Measurements from ENCODE around the gene SLAMF7. TPM values are rescaled to one million over a fixed set of nuclear protein-coding genes. Genes with fewer than 3 reads are reported as not detected.
"Not testable (repeated sequence)": the region's sequence is repeated elsewhere in the genome, so short reads cannot be mapped to it uniquely, and the experiment has no call there.

The SLAMF7 gene
- total RNA-seq, 2 experiments from 2014 or later: 13.7 to 15.3 TPM

- Mint-ChIP-seq H3K4me3 (no peak overlapping the region), H3K9me3 (no peaks in the 10 kb centered on the region), H3K27ac (no peak overlapping the region), H3K36me3 (ENCODE audit: low read depth) (no peaks in the 10 kb centered on the region), H3K4me1 (peaks cover 28% of the 10 kb centered on the region), H3K27me3 (peaks cover 9% of the 10 kb centered on the region)
- ChIA-PET POLR2A (interaction anchor here (1.0 to 3.9 kb wide), 2 partner anchors 12 to 17 kb away, joined by 3 to 45 read pairs; partner anchors contain the start of gene LY9), CTCF (interaction anchor here (0.6 to 7.4 kb wide), 12 partner anchors 12 to 462 kb away, joined by 3 to 84 read pairs (median 10); partner anchors contain the start of genes ITLN2, LY9 and SLAMF7)
- DNase-seq: no peak
Observed at GRCh38 chr1:160780398-160780755, 41.3 kb downstream of the SLAMF7 start.

GRCh38 chr1:160781186-160781766, 42.2 kb downstream of the SLAMF7 start:
- H3K27ac Mint-ChIP-seq: peak overlapping the region; percentile 85
- no peaks in the 10 kb centered on the region for H3K9me3 Mint-ChIP-seq
- peaks cover 26% of the 10 kb centered on the region for H3K4me1 Mint-ChIP-seq
- peaks cover 9% of the 10 kb centered on the region for H3K27me3 Mint-ChIP-seq
- H3K36me3 Mint-ChIP-seq (ENCODE audit: low read depth): no peaks in the 10 kb centered on the region
- no peak overlapping the region for H3K4me3 Mint-ChIP-seq
- CTCF ChIA-PET: interaction anchor here (0.9 to 7.4 kb wide), 12 partner anchors 8 to 171 kb away, joined by 3 to 84 read pairs (median 11); partner anchors contain the start of genes ITLN2 and LY9
- POLR2A ChIA-PET: interaction anchor here (1.3 to 3.9 kb wide), 5 partner anchors 14 to 65 kb away, joined by 3 to 45 read pairs (median 6); partner anchors contain the start of genes LY9 and SLAMF7
- no peak for DNase-seq

GRCh38 chr1:160781914-160782689, 43.1 kb downstream of the SLAMF7 start:
- CTCF ChIA-PET: interaction anchor here (0.5 to 7.4 kb wide), 12 partner anchors 9 to 209 kb away, joined by 3 to 84 read pairs (median 11); partner anchors contain the start of genes ITLN2 and LY9
- peak overlapping the region; percentile 85 for H3K27ac Mint-ChIP-seq

GRCh38 chr1:160782988-160783765, 44.1 kb downstream of the SLAMF7 start:
- H3K27ac Mint-ChIP-seq; H3K4me3 Mint-ChIP-seq; H3K27me3 Mint-ChIP-seq; H3K9me3 Mint-ChIP-seq; H3K36me3 Mint-ChIP-seq (ENCODE audit: low read depth); DNase-seq: not testable (repeated sequence)
- ChIA-PET POLR2A (interaction anchor here (1.5 kb wide), 1 partner anchor 15 kb away, joined by 5 read pairs; no protein-coding TSS in a partner anchor), CTCF (interaction anchor here (1.2 to 7.4 kb wide), 5 partner anchors 13 to 170 kb away, joined by 5 to 84 read pairs (median 37); partner anchors contain the start of genes ITLN2 and LY9)
- H3K4me1 Mint-ChIP-seq: peaks cover 23% of the 10 kb centered on the region

More at GRCh38 chr1:160781914-160782689, 43.1 kb downstream of the SLAMF7 start:
- Mint-ChIP-seq H3K4me3 (peak overlapping the region; percentile 50), H3K27me3 (peaks cover 9% of the 10 kb centered on the region), H3K36me3 (ENCODE audit: low read depth) (no peaks in the 10 kb centered on the region), H3K9me3 (no peaks in the 10 kb centered on the region), H3K4me1 (peaks cover 26% of the 10 kb centered on the region)
- peak; percentile 57 for DNase-seq
- POLR2A ChIA-PET: interaction anchor here (0.7 to 3.9 kb wide), 8 partner anchors 15 to 116 kb away, joined by 3 to 45 read pairs (median 3); partner anchors contain the start of genes LY9 and SLAMF7

- POLR2A ChIA-PET: no interaction called here
Observed at GRCh38 chr1:160789051-160789701, 50.1 kb downstream of the SLAMF7 start.

GRCh38 chr1:160789702-160790611, 50.9 kb downstream of the SLAMF7 start:
- Mint-ChIP-seq H3K27ac (no peak overlapping the region), H3K9me3 (no peaks in the 10 kb centered on the region), H3K27me3 (peaks cover 4% of the 10 kb centered on the region), H3K4me1 (peaks cover 9% of the 10 kb centered on the region), H3K36me3 (ENCODE audit: low read depth) (no peaks in the 10 kb centered on the region), H3K4me3 (no peak overlapping the region)
- no peak for DNase-seq
- CTCF ChIA-PET: interaction anchor here (1.1 kb wide), 2 partner anchors 11 to 12 kb away, joined by 3 to 4 read pairs; no protein-coding TSS in a partner anchor
- POLR2A ChIA-PET: no interaction called here

More at GRCh38 chr1:160789051-160789701, 50.1 kb downstream of the SLAMF7 start:
- H3K4me1 Mint-ChIP-seq: peaks cover 2% of the 10 kb centered on the region
- no peaks in the 10 kb centered on the region for H3K36me3 Mint-ChIP-seq (ENCODE audit: low read depth)
- no peak overlapping the region for H3K4me3 Mint-ChIP-seq
- CTCF ChIA-PET: interaction anchor here (1.1 kb wide), 2 partner anchors 10 to 12 kb away, joined by 3 to 4 read pairs; no protein-coding TSS in a partner anchor
- H3K27me3 Mint-ChIP-seq: peaks cover 9% of the 10 kb centered on the region
- no peak overlapping the region for H3K27ac Mint-ChIP-seq
- H3K9me3 Mint-ChIP-seq: no peaks in the 10 kb centered on the region
- no peak for DNase-seq

- CTCF ChIA-PET: interaction anchor here (1.3 to 7.3 kb wide), 5 partner anchors 13 to 119 kb away, joined by 4 to 58 read pairs (median 36); no protein-coding TSS in a partner anchor
- H3K4me1 Mint-ChIP-seq: peaks cover 52% of the 10 kb centered on the region
- no peak overlapping the region for H3K27ac Mint-ChIP-seq
- peaks cover 1% of the 10 kb centered on the region for H3K27me3 Mint-ChIP-seq
- H3K36me3 Mint-ChIP-seq (ENCODE audit: low read depth): peaks cover 17% of the 10 kb centered on the region
- H3K4me3 Mint-ChIP-seq: no peak overlapping the region
- POLR2A ChIA-PET: interaction anchor here (0.7 to 7.2 kb wide), 3 partner anchors 14 to 43 kb away, joined by 3 to 46 read pairs (median 45); no protein-coding TSS in a partner anchor
- H3K9me3 Mint-ChIP-seq: no peaks in the 10 kb centered on the region
- DNase-seq: no peak
Observed at GRCh38 chr1:160794376-160794775, 55.3 kb downstream of the SLAMF7 start.

- DNase-seq: peak; percentile 88
- Mint-ChIP-seq H3K4me3 (peak within 1 kb of the TSS; percentile 91), H3K36me3 (ENCODE audit: low read depth) (peaks cover 30% of the 10 kb centered on the region), H3K27me3 (peaks cover 3% of the 10 kb centered on the region), H3K9me3 (no peaks in the 10 kb centered on the region), H3K27ac (peak within 1 kb of the TSS; percentile 96), H3K4me1 (peaks cover 66% of the 10 kb centered on the region)
- ChIA-PET CTCF (interaction anchor here (0.8 to 7.3 kb wide), 9 partner anchors 15 to 121 kb away, joined by 3 to 58 read pairs (median 6); no protein-coding TSS in a partner anchor), POLR2A (interaction anchor here (0.7 to 7.2 kb wide), 14 partner anchors 10 to 337 kb away, joined by 3 to 46 read pairs (median 4); partner anchors contain the start of gene CD48)
Observed at GRCh38 chr1:160795951-160796383, 56.9 kb downstream of the SLAMF7 start, which contains the start of gene LY9. Gene LY9 (plus strand): TSS chr1:160796174. CDS start chr1:160796188, 14 bp downstream.

- ChIA-PET CTCF (interaction anchor here (0.6 to 7.3 kb wide), 9 partner anchors 16 to 161 kb away, joined by 3 to 58 read pairs (median 6); no protein-coding TSS in a partner anchor), POLR2A (interaction anchor here (0.9 to 7.2 kb wide), 19 partner anchors 9 to 535 kb away, joined by 3 to 46 read pairs (median 4); partner anchors contain the start of genes ARHGAP30, CD48, DCAF8 and F11R)
- peak overlapping the region; percentile 91 for H3K4me3 Mint-ChIP-seq
- peaks cover 37% of the 10 kb centered on the region for H3K36me3 Mint-ChIP-seq (ENCODE audit: low read depth)
- peaks cover 3% of the 10 kb centered on the region for H3K27me3 Mint-ChIP-seq
- peaks cover 74% of the 10 kb centered on the region for H3K4me1 Mint-ChIP-seq
- DNase-seq: no peak
- no peaks in the 10 kb centered on the region for H3K9me3 Mint-ChIP-seq
- peak overlapping the region; percentile 96 for H3K27ac Mint-ChIP-seq
Observed at GRCh38 chr1:160797271-160797709, 58.2 kb downstream of the SLAMF7 start.

- H3K27me3 Mint-ChIP-seq: peaks cover 3% of the 10 kb centered on the region
- peak overlapping the region; percentile 91 for H3K4me3 Mint-ChIP-seq
- H3K36me3 Mint-ChIP-seq (ENCODE audit: low read depth): peaks cover 41% of the 10 kb centered on the region
- peaks cover 77% of the 10 kb centered on the region for H3K4me1 Mint-ChIP-seq
- no peaks in the 10 kb centered on the region for H3K9me3 Mint-ChIP-seq
- H3K27ac Mint-ChIP-seq: peak overlapping the region; percentile 96
- ChIA-PET CTCF (interaction anchor here (0.7 to 7.3 kb wide), 12 partner anchors 9 to 192 kb away, joined by 3 to 58 read pairs (median 6); no protein-coding TSS in a partner anchor), POLR2A (interaction anchor here (0.5 to 7.2 kb wide), 18 partner anchors 8 to 535 kb away, joined by 3 to 46 read pairs (median 4); partner anchors contain the start of genes ARHGAP30, DCAF8, F11R and SLAMF6)
- DNase-seq: peak; percentile 81
Observed at GRCh38 chr1:160797861-160798273, 58.8 kb downstream of the SLAMF7 start.
